Activated CD8-positive, alpha-beta T cell treated with anti-CD3 and anti-CD28 coated beads, Interleukin-2, amount 10 ng/mL, durations not matched to agents 7 days and 5 days (primary cell): ENCODE data around the gene TGFB1I1. TPM values are rescaled to one million over a fixed set of nuclear protein-coding genes. Genes with fewer than 3 reads are reported as not detected.

Experiments used
- ATAC-seq: fragments of 150-1000 bp; cut with Tn5 transposase; one replicate; pipeline ENCODE4 v1.10.0; 2021; ENCODE audit warnings: moderate library complexity
- CTCF ChIA-PET: fragments of 350-600 bp; sonication (Branson Sonifier 250); formaldehyde crosslinking; loops from one replicate; lab custom pipeline; 2021; ENCODE audit warnings: antibody characterized with exemption; lab: Charles Lee
- POLR2A ChIA-PET: fragments of 350-600 bp; sonication (Branson Sonifier 250); formaldehyde crosslinking; loops from one replicate; lab custom pipeline; 2021; ENCODE audit warnings: antibody characterized with exemption; lab: Charles Lee
- DNase-seq: peaks from one replicate; pipeline ENCODE4 v3.0.0-alpha.2; 2020
- H3K27ac Mint-ChIP-seq: one replicate; pipeline ENCODE4 v1.8.0; 2021; ENCODE audit warnings: mild to moderate bottlenecking, mixed read lengths
- H3K27me3 Mint-ChIP-seq: one replicate; pipeline ENCODE4 v1.8.0; 2021; ENCODE audit warnings: low read depth, mixed read lengths
- H3K36me3 Mint-ChIP-seq: one replicate; pipeline ENCODE4 v1.8.0; 2021; ENCODE audit warnings: low read depth, mixed read lengths
- H3K4me1 Mint-ChIP-seq: one replicate; pipeline ENCODE4 v1.8.0; 2021; ENCODE audit warnings: low read depth, mixed read lengths
- H3K4me3 Mint-ChIP-seq: one replicate; pipeline ENCODE4 v1.8.0; 2021; ENCODE audit warnings: mild to moderate bottlenecking, mixed read lengths
- H3K9me3 Mint-ChIP-seq: one replicate; pipeline ENCODE4 v1.8.0; 2022; ENCODE audit warnings: mixed read lengths; ENCODE audit not compliant: insufficient read depth
- total RNA-seq, 2 experiments: library from RNA; stranded (reverse); gene quantifications; one replicate each; pipeline ENCODE4 v1.2.3, GENCODE V29; 2021

Gene TGFB1I1
- under 1 TPM; 0.83 to 0.92 TPM for total RNA-seq

DNA sequence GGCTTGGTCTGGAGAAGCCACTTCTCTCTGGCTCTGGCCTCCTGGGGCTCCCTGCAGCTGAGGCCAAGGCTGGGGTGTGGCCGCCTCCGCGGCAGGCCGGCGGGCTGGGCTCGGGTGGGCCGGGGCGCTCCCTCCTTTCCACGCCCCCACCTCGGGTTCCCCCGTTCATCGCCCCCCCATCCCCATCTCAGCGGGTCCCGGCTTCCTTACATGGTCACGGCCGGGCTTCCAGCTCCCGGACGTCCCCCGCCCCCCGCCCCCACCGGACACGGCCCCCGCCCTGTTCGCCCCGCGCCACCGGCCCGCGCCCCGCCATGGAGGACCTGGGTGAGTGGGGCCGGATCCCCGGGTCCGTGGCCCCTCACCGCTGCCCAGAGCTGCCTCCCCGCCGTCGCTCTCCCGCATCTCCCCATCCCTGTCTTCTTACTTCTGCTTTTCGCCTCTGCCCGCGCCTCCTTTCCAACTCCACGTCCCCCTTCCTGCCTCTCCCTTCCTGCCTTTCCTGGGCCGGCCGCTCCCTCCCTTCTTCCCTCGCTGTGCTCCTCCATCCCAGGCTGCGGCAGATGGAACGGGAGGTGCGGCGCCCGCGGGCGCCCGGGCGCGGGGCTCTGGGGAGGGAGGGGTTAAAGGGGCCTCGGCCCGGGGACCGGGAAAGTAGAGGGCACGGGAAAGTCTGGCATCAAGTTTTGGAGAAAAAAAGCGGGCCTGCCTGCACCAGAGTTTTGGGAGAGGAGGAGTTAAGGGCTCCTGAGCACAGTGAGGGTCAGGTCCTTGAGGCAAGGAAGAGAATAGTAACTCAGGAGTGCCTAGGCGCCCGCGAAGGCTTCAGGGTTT is at the start of gene TGFB1I1:
TSS of gene TGFB1I1 (plus strand) at position 278 of the 834 bp plus-strand sequence. CDS start at position 315, 37 bp downstream.
- ATAC-seq = no peak
- POLR2A ChIA-PET = interaction anchor here (1.0 kb wide), 1 partner anchor 292 kb away, joined by 3 read pairs; the partner anchor contains the start of gene FUS
- Mint-ChIP-seq H3K36me3 (peaks cover 7% of the 10 kb centered on the region), H3K27ac (no peak within 1 kb of the TSS), H3K27me3 (peaks cover 35% of the 10 kb centered on the region), H3K4me1 (peaks cover 30% of the 10 kb centered on the region), H3K4me3 (peak within 1 kb of the TSS; percentile 58), H3K9me3 (no peaks in the 10 kb centered on the region)
- CTCF ChIA-PET = interaction anchor here (1.2 kb wide), 1 partner anchor 11 kb away, joined by 9 read pairs; no protein-coding TSS in a partner anchor
- no peak for DNase-seq

- ChIA-PET POLR2A (interaction anchor here (0.7 to 2.8 kb wide), 3 partner anchors 8 to 236 kb away, joined by 3 to 10 read pairs (median 3); partner anchors contain the start of gene ARMC5), CTCF (interaction anchor here (0.8 to 2.7 kb wide), 7 partner anchors 11 to 41 kb away, joined by 3 to 11 read pairs (median 5); partner anchors contain the start of genes ARMC5 and ZNF843)
- Mint-ChIP-seq H3K9me3 (no peaks in the 10 kb centered on the region), H3K4me1 (peaks cover 68% of the 10 kb centered on the region), H3K36me3 (peaks cover 9% of the 10 kb centered on the region), H3K27ac (peak overlapping the region; percentile 72), H3K4me3 (peak overlapping the region; percentile 2), H3K27me3 (peaks cover 10% of the 10 kb centered on the region)
- ATAC-seq (no peak), DNase-seq (peak; percentile 45)
These were observed 48.7 kb upstream of the TGFB1I1 start for GRCh38 chr16:31423241-31423640.

DNA sequence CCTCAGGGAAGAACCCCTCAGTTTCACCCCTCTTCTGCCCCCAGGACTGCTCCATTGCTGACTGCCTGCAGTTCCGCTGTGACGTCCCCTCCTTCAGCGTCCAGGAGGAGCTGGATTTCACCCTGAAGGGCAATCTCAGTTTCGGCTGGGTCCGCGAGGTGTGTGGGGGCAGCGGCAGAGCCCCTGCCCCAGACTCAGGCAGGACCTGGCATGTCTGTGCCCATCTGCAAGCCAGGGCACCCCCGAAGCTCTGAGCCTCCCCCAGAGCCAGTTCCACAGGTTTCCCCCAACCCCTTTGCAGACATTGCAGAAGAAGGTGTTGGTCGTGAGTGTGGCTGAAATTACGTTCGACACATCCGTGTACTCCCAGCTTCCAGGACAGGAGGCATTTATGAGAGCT is 48.2 kb upstream of the TGFB1I1 start:
- peaks cover 69% of the 10 kb centered on the region for H3K4me1 Mint-ChIP-seq
- no peak overlapping the region for H3K4me3 Mint-ChIP-seq
- H3K9me3 Mint-ChIP-seq = no peaks in the 10 kb centered on the region
- POLR2A ChIA-PET = interaction anchor here (1.3 kb wide), 1 partner anchor 9 kb away, joined by 3 read pairs; no protein-coding TSS in a partner anchor
- DNase-seq (no peak), ATAC-seq (no peak)
- H3K36me3 Mint-ChIP-seq = peaks cover 6% of the 10 kb centered on the region
- peaks cover 10% of the 10 kb centered on the region for H3K27me3 Mint-ChIP-seq
- CTCF ChIA-PET = no interaction called here
- peak overlapping the region; percentile 72 for H3K27ac Mint-ChIP-seq

- ChIA-PET POLR2A (no interaction called here), CTCF (interaction anchor here (1.1 to 3.1 kb wide), 2 partner anchors 28 to 45 kb away, joined by 4 to 11 read pairs; no protein-coding TSS in a partner anchor)
- Mint-ChIP-seq H3K36me3 (peaks cover 3% of the 10 kb centered on the region), H3K4me3 (no peak overlapping the region), H3K27ac (no peak overlapping the region), H3K4me1 (peaks cover 59% of the 10 kb centered on the region), H3K27me3 (peaks cover 10% of the 10 kb centered on the region), H3K9me3 (no peaks in the 10 kb centered on the region)
- ATAC-seq = peak; percentile 35
- peak; percentile 62 for DNase-seq
These were observed 44.3 kb upstream of the TGFB1I1 start for GRCh38 chr16:31427441-31428278.

DNA sequence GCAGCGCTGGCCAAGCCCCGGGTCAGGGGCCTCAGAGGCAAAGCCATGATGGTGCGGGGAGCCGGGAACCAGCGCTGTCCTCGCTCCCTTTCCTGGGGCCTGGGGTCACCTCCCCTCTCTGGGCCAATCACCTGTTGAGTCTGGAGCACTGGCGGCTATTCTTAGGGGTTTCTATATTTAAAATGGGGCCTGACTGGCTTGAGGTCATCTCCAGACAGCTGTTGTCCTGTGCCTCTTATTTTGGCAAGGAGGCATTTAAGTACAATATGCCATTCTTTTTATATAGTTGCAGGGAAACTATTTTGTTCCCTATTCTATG is 43.7 kb upstream of the TGFB1I1 start, which contains the start of gene COX6A2:
TSS of gene COX6A2 (minus strand) at position 82 of the 319 bp plus-strand sequence. CDS start at position 47, 35 bp downstream.
- Mint-ChIP-seq H3K9me3 (no peaks in the 10 kb centered on the region), H3K36me3 (peaks cover 3% of the 10 kb centered on the region), H3K4me3 (no peak within 1 kb of the TSS), H3K4me1 (peaks cover 53% of the 10 kb centered on the region), H3K27me3 (peaks cover 10% of the 10 kb centered on the region), H3K27ac (no peak within 1 kb of the TSS)
- POLR2A ChIA-PET = interaction anchor here (1.2 kb wide), 1 partner anchor 9 kb away, joined by 3 read pairs; no protein-coding TSS in a partner anchor
- CTCF ChIA-PET = interaction anchor here (1.2 to 3.1 kb wide), 2 partner anchors 28 to 46 kb away, joined by 6 to 11 read pairs; no protein-coding TSS in a partner anchor
- ATAC-seq = no peak
- no peak for DNase-seq

DNA sequence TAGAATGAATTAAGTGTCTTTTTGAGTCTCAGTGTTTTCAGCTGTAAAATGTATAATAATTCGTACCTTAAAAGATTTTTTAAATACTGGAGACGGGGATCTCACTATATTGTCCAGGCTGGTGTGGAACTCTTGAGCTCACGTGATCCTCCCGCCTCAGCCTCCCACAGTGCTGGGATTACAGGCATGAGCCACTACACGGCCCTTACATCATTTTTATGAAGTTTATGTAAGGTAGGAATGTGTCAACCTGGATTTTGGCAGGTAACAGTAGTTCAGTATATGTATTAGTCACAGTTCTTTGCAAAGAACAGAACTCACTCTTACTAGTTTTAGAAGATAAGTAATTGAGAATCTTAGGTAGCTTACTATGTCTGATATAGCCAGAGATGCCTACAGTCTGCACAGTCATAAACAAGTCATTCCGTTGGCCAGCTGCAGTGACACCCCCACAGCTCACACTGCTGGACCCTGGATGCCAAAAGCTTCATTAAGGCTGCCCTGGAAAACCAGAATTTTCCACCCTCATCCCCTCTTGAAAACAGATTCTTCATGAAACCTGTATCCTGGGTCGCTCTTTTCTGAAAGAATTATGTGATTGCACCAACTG is 43.2 kb upstream of the TGFB1I1 start:
- ChIA-PET POLR2A (interaction anchor here (1.2 kb wide), 1 partner anchor 9 kb away, joined by 3 read pairs; no protein-coding TSS in a partner anchor), CTCF (interaction anchor here (1.2 to 3.1 kb wide), 3 partner anchors 27 to 228 kb away, joined by 3 to 11 read pairs (median 6); no protein-coding TSS in a partner anchor)
- no peak for ATAC-seq
- Mint-ChIP-seq H3K9me3 (no peaks in the 10 kb centered on the region), H3K4me3 (no peak overlapping the region), H3K36me3 (peaks cover 3% of the 10 kb centered on the region), H3K4me1 (peaks cover 48% of the 10 kb centered on the region), H3K27ac (no peak overlapping the region), H3K27me3 (peaks cover 10% of the 10 kb centered on the region)
- no peak for DNase-seq

DNA sequence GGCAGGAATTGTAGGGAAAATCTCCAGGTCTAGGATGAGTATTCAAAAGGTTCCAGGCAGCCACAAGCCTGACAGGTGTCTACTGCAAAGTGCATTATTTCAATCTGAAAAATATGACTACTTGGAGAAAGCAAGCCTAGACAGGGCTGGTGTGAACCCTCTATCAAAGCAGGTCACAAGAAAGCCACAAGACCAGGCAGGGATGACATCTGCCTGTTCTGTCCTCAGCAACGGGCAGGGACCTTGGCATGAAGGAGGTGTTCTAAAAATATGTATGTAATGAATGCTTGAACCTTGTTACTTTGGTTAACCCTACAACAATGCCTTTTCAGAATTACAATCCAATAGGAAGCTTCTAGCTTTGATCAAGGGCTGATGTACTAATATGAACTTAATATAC is 42.6 kb upstream of the TGFB1I1 start:
- Mint-ChIP-seq H3K36me3 (peaks cover 3% of the 10 kb centered on the region), H3K4me1 (peaks cover 42% of the 10 kb centered on the region), H3K4me3 (no peak overlapping the region), H3K9me3 (no peaks in the 10 kb centered on the region), H3K27ac (no peak overlapping the region), H3K27me3 (peaks cover 10% of the 10 kb centered on the region)
- ChIA-PET CTCF (interaction anchor here (1.0 to 3.1 kb wide), 4 partner anchors 12 to 229 kb away, joined by 3 to 11 read pairs (median 5); no protein-coding TSS in a partner anchor), POLR2A (interaction anchor here (1.2 kb wide), 1 partner anchor 10 kb away, joined by 3 read pairs; no protein-coding TSS in a partner anchor)
- DNase-seq (no peak), ATAC-seq (no peak)

DNA sequence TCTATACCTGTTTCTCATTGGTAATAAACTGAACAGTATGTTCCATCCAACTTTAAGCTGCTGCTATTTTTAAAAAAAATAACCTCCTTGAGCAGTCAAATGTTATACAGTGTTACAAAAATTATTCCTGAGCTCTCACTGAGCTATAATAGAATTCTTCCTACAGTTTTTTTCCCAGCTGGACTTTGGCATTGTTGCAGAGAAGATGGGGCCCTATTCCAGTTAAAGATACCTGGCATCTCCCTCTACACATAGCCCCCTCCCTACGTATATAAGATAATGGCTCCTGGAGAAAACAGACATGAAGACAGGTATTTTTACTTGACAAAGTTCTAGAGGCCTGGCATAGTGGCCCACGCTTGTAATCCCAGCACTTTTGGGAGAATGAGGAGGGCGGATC is 42.2 kb upstream of the TGFB1I1 start:
- H3K27me3 Mint-ChIP-seq = peaks cover 8% of the 10 kb centered on the region
- H3K27ac Mint-ChIP-seq = no peak overlapping the region
- no peaks in the 10 kb centered on the region for H3K9me3 Mint-ChIP-seq
- CTCF ChIA-PET = interaction anchor here (1.0 to 4.3 kb wide), 4 partner anchors 11 to 229 kb away, joined by 3 to 25 read pairs (median 8); partner anchors contain the start of gene ZNF843
- DNase-seq = no peak
- H3K4me3 Mint-ChIP-seq = no peak overlapping the region
- peaks cover 39% of the 10 kb centered on the region for H3K4me1 Mint-ChIP-seq
- peaks cover under 1% of the 10 kb centered on the region for H3K36me3 Mint-ChIP-seq
- no peak for ATAC-seq
- POLR2A ChIA-PET = interaction anchor here (2.0 kb wide), 1 partner anchor 249 kb away, joined by 5 read pairs; the partner anchor contains the start of gene FUS

DNA sequence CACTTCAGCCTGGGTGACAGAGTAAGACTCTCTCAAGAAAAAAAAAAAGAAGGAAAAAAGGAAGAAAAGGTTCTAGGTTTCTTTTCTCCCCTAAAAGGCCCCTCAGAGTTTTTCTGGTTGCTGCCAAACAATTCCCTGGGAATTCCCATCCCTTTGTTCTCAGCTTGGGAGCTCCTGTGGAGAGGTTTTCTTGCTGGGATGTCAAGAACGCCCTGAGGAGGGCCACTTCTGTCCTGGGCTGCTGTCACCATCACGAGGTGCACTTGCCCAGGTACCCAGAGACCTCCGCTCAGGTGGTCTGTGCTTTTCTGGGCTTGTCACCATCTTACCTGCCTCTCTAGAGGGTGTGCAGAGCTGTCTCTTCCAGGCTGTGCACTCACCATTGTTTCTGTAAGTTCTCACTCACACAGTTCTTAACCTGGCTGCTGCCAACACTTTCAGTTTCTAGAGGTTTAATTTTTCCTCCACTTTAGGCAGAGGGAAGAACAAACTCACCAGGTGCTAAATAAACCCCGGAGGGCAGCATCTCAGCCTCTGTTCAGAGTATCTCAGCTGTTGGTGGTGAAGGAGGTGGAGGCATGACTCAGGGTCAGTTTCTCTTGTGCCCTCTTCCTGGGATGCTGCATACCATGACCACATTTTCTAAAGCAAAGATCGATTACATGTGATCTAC is 41.4 kb upstream of the TGFB1I1 start:
- Mint-ChIP-seq H3K36me3 (no peaks in the 10 kb centered on the region), H3K4me3 (no peak overlapping the region), H3K4me1 (peaks cover 37% of the 10 kb centered on the region), H3K27me3 (peaks cover 6% of the 10 kb centered on the region), H3K27ac (peak overlapping the region; percentile 58), H3K9me3 (no peaks in the 10 kb centered on the region)
- POLR2A ChIA-PET = interaction anchor here (1.0 to 2.0 kb wide), 4 partner anchors 9 to 250 kb away, joined by 3 to 6 read pairs (median 4); partner anchors contain the start of gene FUS
- DNase-seq (no peak), ATAC-seq (peak; percentile 44)
- CTCF ChIA-PET = interaction anchor here (1.0 to 4.3 kb wide), 9 partner anchors 8 to 97 kb away, joined by 3 to 25 read pairs (median 4); partner anchors contain the start of gene ZNF843
